Suprapubic skin (tissue), 2 donors: ENCODE results near the gene CAMK1D.

Experiments
- EP300 ChIP-seq: sonication (generic); formaldehyde crosslinking; IDR thresholded peaks from one replicate; pipeline ENCODE4 v1.6.1; 2017; ENCODE audit warnings: antibody characterized with exemption
- POLR2A ChIP-seq, 2 donors: fragments of 450-650 bp; IDR thresholded peaks; one replicate each; pipeline ENCODE4 v1.6.1; 2017; ENCODE audit warnings: antibody characterized with exemption in 2 of 2, mild to moderate bottlenecking in 2 of 2, moderate library complexity in 2 of 2

GRCh38 chr10:12340937-12341336 lies 8.4 kb upstream of the CAMK1D start:
- no peak for TF ChIP-seq EP300
- no peak for TF ChIP-seq POLR2A (IDR thresholded peaks at IDR 0.05)
